CD4-positive, CD25-positive, alpha-beta regulatory T cell (primary cell): ENCODE measurements around the gene UFD1. TPM values are rescaled to one million over a fixed set of nuclear protein-coding genes. Genes with fewer than 3 reads are reported as not detected.

Source experiments
- ATAC-seq, 2 donors: fragments of 150-1000 bp; cut with Tn5 transposase; one replicate each; pipeline ENCODE4 v1.10.0; 2021; ENCODE audit warnings: low read depth in 2 of 2, moderate number of reproducible peaks in 2 of 2, moderate library complexity in 1 of 2
- DNase-seq, 3 donors: peaks; one replicate each; pipeline versions ENCODE4 v3.0.0 to v3.0.0-alpha.2; 2012 to 2022; ENCODE audit warnings: mixed read lengths in 1 of 3
- H3K27ac ChIP-seq: one replicate; pipeline ENCODE4 v1.7.0; 2013; ENCODE audit warnings: mild to moderate bottlenecking, low read length; ENCODE audit not compliant: insufficient read depth, poor library complexity, severe bottlenecking
- H3K27me3 ChIP-seq: one replicate; pipeline ENCODE4 v1.7.0; 2013; ENCODE audit warnings: low read length; ENCODE audit not compliant: control insufficient read depth, insufficient read depth
- H3K36me3 ChIP-seq: one replicate; pipeline ENCODE4 v1.7.0; 2013; ENCODE audit warnings: mild to moderate bottlenecking, low read length, moderate library complexity; ENCODE audit not compliant: control insufficient read depth, insufficient read depth
- H3K4me1 ChIP-seq: 2 replicates; pipeline ENCODE4 v1.7.0; 2013; ENCODE audit warnings: mild to moderate bottlenecking, low read length; ENCODE audit not compliant: insufficient read depth, control insufficient read depth, poor library complexity, severe bottlenecking
- H3K4me3 ChIP-seq: one replicate; pipeline ENCODE4 v1.7.0; 2013; ENCODE audit warnings: low read depth, mild to moderate bottlenecking, low read length, moderate library complexity
- H3K9me3 ChIP-seq, 2 experiments: 1 replicate in 1 of 2; 2 replicates in 1 of 2; pipeline ENCODE4 v1.7.0; 2013; ENCODE audit warnings: low read length in 2 of 2, mild to moderate bottlenecking in 1 of 2, moderate library complexity in 1 of 2; ENCODE audit not compliant: control insufficient read depth in 2 of 2
- H3K27ac Mint-ChIP-seq, 3 donors: one replicate each; pipeline ENCODE4 v1.8.0; 2020 to 2022; ENCODE audit warnings: mild to moderate bottlenecking in 3 of 3, mixed read lengths in 3 of 3, moderate library complexity in 2 of 3
- H3K27me3 Mint-ChIP-seq: one replicate; pipeline ENCODE4 v1.8.0; 2022; ENCODE audit warnings: mild to moderate bottlenecking, mixed read lengths
- H3K36me3 Mint-ChIP-seq: one replicate; pipeline ENCODE4 v1.8.0; 2020; ENCODE audit warnings: mixed read lengths
- H3K4me1 Mint-ChIP-seq, 4 donors: one replicate each; pipeline ENCODE4 v1.8.0; 2020 to 2022; ENCODE audit warnings: mixed read lengths in 4 of 4, mild to moderate bottlenecking in 1 of 4
- H3K4me3 Mint-ChIP-seq, 4 donors: one replicate each; pipeline ENCODE4 v1.8.0; 2020 to 2022; ENCODE audit warnings: mild to moderate bottlenecking in 4 of 4, mixed read lengths in 4 of 4, moderate library complexity in 3 of 4
- H3K9me3 Mint-ChIP-seq, 7 donors: one replicate each; pipeline ENCODE4 v1.8.0; 2020 to 2022; ENCODE audit warnings: mixed read lengths in 7 of 7, mild to moderate bottlenecking in 3 of 7, moderate library complexity in 2 of 7
- polyA plus RNA-seq, 4 donors: library from polyadenylated mRNA; unstranded; fragments of 300-500 nt; fragmentation: Illumina TruSeq; gene quantifications; one replicate each; pipeline ENCODE4 v1.2.3, GENCODE V29; 2021
- total RNA-seq: library from RNA; stranded (reverse); gene quantifications from one replicate; pipeline ENCODE4 v1.2.3, GENCODE V29; 2022

Gene UFD1
- total and polyA plus RNA-seq, 5 donors from 2014 or later: 97.7 to 146 (median 113) TPM

DNA sequence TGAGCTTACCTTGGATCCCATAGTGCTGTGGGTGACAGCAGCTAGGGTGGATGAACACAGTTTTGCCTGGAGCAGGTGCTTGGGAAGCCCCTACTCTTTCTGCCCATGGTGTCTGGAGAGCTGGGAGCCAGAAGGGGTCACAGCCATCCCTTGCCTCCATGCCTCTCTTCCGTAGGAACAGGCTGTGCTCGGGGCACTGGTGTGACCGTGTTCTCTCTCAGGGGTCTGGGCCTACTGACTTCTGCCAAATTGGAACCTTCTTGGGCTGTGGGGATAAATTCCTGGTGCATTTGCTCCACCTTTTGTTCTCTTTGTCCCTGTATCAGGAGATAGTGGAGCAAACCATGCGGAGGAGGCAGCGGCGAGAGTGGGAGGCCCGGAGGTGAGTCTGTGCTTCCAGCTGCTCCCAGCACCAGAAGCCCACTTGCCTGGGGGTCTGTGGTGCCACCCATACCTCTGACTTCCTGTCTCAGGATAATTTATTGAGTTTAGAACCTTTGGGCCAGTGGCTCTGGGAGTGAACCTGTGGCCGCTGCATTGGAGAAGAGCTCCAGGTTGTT, 15.1 kb upstream of the UFD1 start:
- Mint-ChIP-seq H3K27ac (peak overlapping the region in 1 of 3 donors; percentile 36), H3K4me1 (peaks cover 16 to 32% (median 18%) of the 10 kb centered on the region in 4 donors), H3K9me3 (no peaks in the 10 kb centered on the region), H3K36me3 (no peaks in the 10 kb centered on the region), H3K4me3 (peak overlapping the region in 1 of 4 donors; percentile 63), H3K27me3 (no peaks in the 10 kb centered on the region)
- H3K27me3 ChIP-seq: no peaks in the 10 kb centered on the region
- ATAC-seq: no peak
- no peak overlapping the region for H3K4me3 ChIP-seq
- no peak for DNase-seq
- peaks cover 12% of the 10 kb centered on the region for H3K4me1 ChIP-seq
- no peaks in the 10 kb centered on the region for H3K9me3 ChIP-seq
- H3K36me3 ChIP-seq: no peaks in the 10 kb centered on the region
- H3K27ac ChIP-seq: no peak overlapping the region

DNA sequence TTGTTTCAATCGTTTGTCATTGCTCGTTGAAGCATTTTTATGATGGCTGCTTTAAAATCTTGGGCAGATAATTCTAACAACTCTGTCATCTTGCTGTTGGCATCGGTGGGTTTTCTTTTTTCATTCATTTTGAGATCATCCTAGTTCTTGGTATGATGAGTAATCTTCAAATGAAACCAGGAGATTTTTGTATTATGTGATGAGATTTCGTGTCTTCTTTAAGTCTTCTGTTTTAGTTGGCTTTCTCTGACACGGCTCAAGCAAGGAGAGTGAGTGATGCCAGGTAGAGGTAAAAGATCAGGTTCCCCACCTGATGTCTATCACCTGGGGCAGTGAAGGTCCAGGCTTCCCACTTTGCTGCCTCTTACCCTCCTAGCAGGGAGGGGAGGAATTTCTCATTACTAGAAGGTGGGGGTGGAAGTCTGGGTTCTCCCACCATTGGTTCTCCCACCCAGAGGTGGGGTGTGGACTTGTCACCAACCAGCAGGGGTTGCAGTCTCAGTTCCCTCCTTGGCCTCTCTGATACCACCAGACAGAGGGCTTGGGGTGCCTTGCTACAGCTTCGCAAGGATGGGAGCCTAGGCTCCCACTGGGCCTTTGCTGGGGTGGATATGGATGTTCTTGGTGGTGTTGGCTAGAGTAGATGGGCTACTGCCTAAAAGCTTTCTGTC, 13.6 kb upstream of the UFD1 start:
- ATAC-seq: no peak
- H3K9me3 Mint-ChIP-seq: no peaks in the 10 kb centered on the region

DNA sequence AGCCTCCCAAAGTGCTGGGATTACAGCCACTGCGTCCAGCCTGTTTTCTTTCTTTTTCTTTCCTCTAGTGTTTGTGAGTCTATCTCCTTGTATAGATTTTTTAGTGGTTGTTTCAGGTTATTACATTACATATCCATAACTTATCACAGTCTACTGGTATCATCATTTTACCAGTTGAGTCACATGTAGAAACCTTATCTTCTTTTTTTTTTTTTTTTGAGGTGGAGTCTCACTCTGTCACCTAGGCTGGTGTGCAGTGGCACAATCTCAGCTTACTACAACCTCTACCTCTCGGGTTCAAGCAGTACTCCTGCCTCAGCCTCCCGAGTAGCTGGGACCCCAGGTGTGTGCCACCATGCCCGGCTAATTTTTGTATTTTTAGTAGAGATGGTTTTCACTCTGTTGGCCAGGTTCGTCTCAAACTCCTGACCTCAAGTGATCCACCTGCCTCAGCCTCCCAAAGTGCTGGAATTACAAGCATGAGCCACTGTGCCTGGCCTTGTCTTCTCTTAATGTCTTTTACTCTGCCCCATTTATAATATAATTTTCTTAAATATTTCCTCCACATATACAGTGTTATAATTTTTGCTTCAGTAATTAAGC, 11.7 kb upstream of the UFD1 start:
- DNase-seq (no peak), ATAC-seq (no peak)
- H3K36me3 Mint-ChIP-seq: no peaks in the 10 kb centered on the region
- no peak overlapping the region for H3K27ac Mint-ChIP-seq
- Histone ChIP-seq H3K9me3 (no peaks in the 10 kb centered on the region), H3K4me1 (peaks cover 9% of the 10 kb centered on the region), H3K4me3 (no peak overlapping the region), H3K27ac (no peak overlapping the region), H3K27me3 (no peaks in the 10 kb centered on the region), H3K36me3 (no peaks in the 10 kb centered on the region)
- H3K4me3 Mint-ChIP-seq: no peak overlapping the region
- H3K9me3 Mint-ChIP-seq: no peaks in the 10 kb centered on the region
- peaks cover 9 to 27% (median 13%) of the 10 kb centered on the region in 4 donors for H3K4me1 Mint-ChIP-seq
- no peaks in the 10 kb centered on the region for H3K27me3 Mint-ChIP-seq

More for the DNA sequence above, 13.6 kb upstream of the UFD1 start:
- no peaks in the 10 kb centered on the region for H3K36me3 Mint-ChIP-seq
- H3K27me3 Mint-ChIP-seq: no peaks in the 10 kb centered on the region
- peak overlapping the region in 1 of 4 donors; percentile 34 for H3K4me3 Mint-ChIP-seq
- H3K27ac Mint-ChIP-seq: peak overlapping the region; percentile 20 to 80 (median 48)
- no peaks in the 10 kb centered on the region for H3K9me3 ChIP-seq
- no peak for DNase-seq
- H3K4me3 ChIP-seq: no peak overlapping the region
- H3K27me3 ChIP-seq: no peaks in the 10 kb centered on the region
- peaks cover 12% of the 10 kb centered on the region for H3K4me1 ChIP-seq
- no peaks in the 10 kb centered on the region for H3K36me3 ChIP-seq
- no peak overlapping the region for H3K27ac ChIP-seq
- H3K4me1 Mint-ChIP-seq: peaks cover 14 to 32% (median 18%) of the 10 kb centered on the region in 4 donors

DNA sequence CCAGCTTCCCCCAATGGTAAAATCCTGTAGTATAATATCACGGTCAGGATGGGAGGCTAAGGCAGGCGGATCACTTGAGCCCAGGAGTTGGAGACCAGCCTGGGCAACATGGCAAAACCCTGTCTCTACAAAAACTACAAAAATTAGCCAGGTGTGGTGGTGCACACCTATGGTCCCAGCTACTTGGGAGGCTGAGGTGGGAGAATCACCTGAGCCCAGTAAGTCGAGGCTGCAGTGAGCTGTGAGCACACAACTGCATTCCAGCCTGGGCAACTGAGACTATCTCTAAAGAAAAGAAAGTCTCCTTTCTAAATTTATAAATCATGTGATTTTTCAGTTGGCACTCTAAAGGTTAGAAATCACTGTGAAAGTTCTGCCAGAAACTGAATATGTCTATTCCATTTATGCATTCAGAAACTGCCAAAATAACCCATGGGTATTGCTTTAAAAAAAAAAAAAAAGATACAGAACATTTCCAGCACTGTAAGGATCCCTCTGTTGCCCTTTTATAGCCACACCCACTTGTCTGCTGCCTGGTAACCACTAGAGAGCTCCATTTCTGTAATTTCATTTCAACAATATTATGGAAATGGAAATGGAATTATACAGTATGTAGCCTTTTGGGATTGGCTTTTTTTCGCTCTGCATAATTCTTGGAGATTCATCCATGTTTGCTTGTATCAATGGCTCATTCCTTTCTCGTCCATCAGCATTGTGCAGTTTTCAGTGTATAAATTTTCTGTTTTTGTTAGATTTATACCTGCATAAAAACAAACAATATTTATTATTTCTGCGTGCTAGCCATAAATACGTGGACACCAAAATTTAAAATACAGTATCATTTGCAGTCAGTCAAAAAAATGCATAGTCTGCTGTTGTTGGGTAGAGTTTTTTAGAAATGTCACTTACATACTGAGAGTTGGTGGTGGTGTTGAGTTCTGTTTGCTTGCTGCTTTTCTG, 10.2 kb upstream of the UFD1 start:
- no peak overlapping the region for H3K4me3 Mint-ChIP-seq
- no peaks in the 10 kb centered on the region for H3K36me3 Mint-ChIP-seq
- DNase-seq: no peak

DNA sequence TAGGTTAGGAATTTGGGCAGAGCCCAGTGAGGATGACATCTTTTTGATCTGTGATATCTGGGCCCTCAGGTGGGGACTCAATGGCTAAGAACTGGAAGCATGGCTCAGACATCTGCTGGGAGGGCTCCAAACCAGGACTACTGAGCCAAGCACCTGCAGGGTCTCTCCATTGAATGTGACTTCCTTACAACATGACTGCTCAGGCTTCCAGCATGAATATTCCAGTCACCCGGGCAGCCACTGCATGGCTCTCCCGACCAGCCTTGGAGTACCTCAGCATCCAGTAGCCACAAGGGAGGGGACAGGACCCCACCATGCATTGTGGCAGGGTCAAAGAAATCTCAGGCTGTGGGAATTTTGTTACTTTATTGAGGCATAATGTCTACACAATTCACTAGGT, 9.3 kb upstream of the UFD1 start:
- H3K27ac Mint-ChIP-seq: no peak overlapping the region

More for the DNA sequence above, 10.2 kb upstream of the UFD1 start:
- Histone ChIP-seq H3K27ac (no peak overlapping the region), H3K9me3 (no peaks in the 10 kb centered on the region), H3K4me3 (no peak overlapping the region), H3K36me3 (no peaks in the 10 kb centered on the region), H3K4me1 (no peaks in the 10 kb centered on the region), H3K27me3 (no peaks in the 10 kb centered on the region)
- peaks cover 3 to 15% (median 9%) of the 10 kb centered on the region in 4 donors for H3K4me1 Mint-ChIP-seq
- H3K27me3 Mint-ChIP-seq: no peaks in the 10 kb centered on the region
- H3K9me3 Mint-ChIP-seq: no peaks in the 10 kb centered on the region
- ATAC-seq: no peak
- no peak overlapping the region for H3K27ac Mint-ChIP-seq

DNA sequence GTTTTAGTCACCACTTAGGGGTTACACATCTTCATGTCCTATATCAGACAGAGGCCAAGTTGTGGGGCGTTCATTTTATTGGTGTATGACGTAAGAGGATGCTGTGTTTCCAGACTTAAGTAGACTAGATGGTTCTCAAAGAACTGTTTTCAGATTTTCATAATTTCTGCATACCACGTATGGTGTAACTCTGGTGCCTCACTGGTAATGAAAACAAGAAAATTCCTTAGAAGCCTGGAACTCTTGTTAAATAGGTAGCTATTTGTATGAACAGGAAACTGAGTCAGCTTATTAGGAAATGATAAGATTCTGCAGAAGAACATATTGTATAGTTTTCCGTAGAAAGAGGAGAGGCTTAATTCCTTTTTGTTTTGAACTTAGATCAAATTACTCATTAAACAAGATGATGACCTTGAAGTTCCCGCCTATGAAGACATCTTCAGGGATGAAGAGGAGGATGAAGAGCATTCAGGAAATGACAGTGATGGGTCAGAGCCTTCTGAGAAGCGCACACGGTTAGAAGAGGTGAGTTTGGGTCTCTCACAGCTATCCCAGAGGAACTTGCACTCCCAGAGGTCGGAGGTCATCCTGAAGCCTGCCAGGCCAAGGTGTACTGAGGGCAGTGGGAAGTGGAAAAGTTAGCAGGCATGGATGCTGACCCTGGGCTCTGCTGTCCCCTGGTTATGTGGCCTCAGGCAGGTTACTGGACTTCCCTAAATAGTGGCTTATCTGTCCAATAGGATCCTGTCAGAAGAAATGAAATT, 4.7 kb upstream of the UFD1 start:
- Histone ChIP-seq H3K4me3 (no peak overlapping the region), H3K9me3 (no peaks in the 10 kb centered on the region), H3K27ac (no peak overlapping the region), H3K36me3 (no peaks in the 10 kb centered on the region), H3K27me3 (no peaks in the 10 kb centered on the region), H3K4me1 (peaks cover 5% of the 10 kb centered on the region)
- H3K4me1 Mint-ChIP-seq: peaks cover 4 to 13% (median 8%) of the 10 kb centered on the region in 4 donors
- no peaks in the 10 kb centered on the region for H3K27me3 Mint-ChIP-seq
- DNase-seq (no peak), ATAC-seq (no peak)
- H3K9me3 Mint-ChIP-seq: no peaks in the 10 kb centered on the region
- no peak overlapping the region for H3K27ac Mint-ChIP-seq
- H3K36me3 Mint-ChIP-seq: no peaks in the 10 kb centered on the region
- H3K4me3 Mint-ChIP-seq: peak overlapping the region in 2 of 4 donors; percentile 6 to 56

More for the DNA sequence above, 9.3 kb upstream of the UFD1 start:
- peaks cover 3 to 15% (median 9%) of the 10 kb centered on the region in 4 donors for H3K4me1 Mint-ChIP-seq
- H3K9me3 Mint-ChIP-seq: no peaks in the 10 kb centered on the region
- Histone ChIP-seq H3K27ac (no peak overlapping the region), H3K9me3 (no peaks in the 10 kb centered on the region), H3K27me3 (no peaks in the 10 kb centered on the region), H3K36me3 (no peaks in the 10 kb centered on the region), H3K4me1 (no peaks in the 10 kb centered on the region), H3K4me3 (no peak overlapping the region)
- DNase-seq: no peak
- no peak overlapping the region for H3K4me3 Mint-ChIP-seq
- H3K36me3 Mint-ChIP-seq: no peaks in the 10 kb centered on the region
- no peaks in the 10 kb centered on the region for H3K27me3 Mint-ChIP-seq
- no peak for ATAC-seq

DNA sequence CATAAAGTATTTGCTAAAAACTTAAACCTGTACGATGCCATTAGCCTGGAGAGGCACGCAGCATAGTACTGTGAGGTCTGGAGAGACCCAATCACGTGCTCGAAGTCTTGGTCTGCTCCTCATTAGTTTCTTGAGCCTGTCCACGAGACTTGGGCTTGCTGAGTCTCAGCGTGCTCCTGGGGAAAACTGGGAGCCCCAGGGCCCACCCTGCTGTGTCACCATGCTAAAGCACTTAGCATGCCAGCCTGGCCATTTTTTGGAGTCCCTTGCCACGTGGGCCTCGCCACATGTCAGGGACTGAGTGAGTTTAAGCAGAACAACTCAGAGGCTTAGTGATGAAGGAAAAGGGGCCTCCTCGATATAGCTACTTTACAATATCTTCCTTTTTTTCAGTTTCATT, 3.3 kb upstream of the UFD1 start:
- ATAC-seq (no peak), DNase-seq (no peak)
- H3K36me3 ChIP-seq: no peaks in the 10 kb centered on the region
- no peak overlapping the region for H3K27ac ChIP-seq
- no peaks in the 10 kb centered on the region for H3K9me3 ChIP-seq
- no peak overlapping the region for H3K4me3 ChIP-seq
- Mint-ChIP-seq H3K9me3 (no peaks in the 10 kb centered on the region), H3K4me3 (peak overlapping the region in 1 of 4 donors; percentile 32), H3K4me1 (peaks cover 11 to 26% (median 18%) of the 10 kb centered on the region in 4 donors), H3K27ac (no peak overlapping the region), H3K36me3 (no peaks in the 10 kb centered on the region), H3K27me3 (no peaks in the 10 kb centered on the region)
- peaks cover 15% of the 10 kb centered on the region for H3K4me1 ChIP-seq
- H3K27me3 ChIP-seq: no peaks in the 10 kb centered on the region
